ENCODE measurements around the gene MAD1L1. TPM values are rescaled to one million over a fixed set of nuclear protein-coding genes. Genes with fewer than 3 reads are reported as not detected.

Gene MAD1L1
- total RNA-seq, 1 experiment from 2014 or later: 43.8 TPM

DNA sequence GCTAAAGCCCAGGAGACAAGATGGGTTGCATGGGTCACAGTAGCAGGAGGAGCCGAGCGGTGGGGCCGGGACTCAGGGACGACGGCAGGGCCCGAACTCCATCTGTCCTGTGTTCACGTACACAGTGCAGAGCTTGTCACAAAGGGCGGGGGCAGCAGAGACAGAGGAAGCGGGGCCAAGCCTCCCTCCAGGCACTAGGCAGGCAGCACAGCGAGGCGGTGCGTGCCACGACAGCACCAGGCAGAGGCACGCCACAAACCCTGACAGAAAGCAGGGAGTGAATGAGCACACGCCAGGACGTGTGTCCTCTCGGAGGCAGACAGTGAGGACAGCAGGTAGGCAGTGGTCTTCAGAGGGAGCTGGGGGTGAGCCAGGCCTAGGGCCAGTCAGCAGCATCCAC, 177.8 kb downstream of the MAD1L1 start:
- Mint-ChIP-seq H3K9me3 (peaks cover 5% of the 10 kb centered on the region), H3K27me3 (ENCODE audit: low read depth) (no peaks in the 10 kb centered on the region), H3K27ac (peak overlapping the region; percentile 23; the same call in 1 of the 2 replicates), H3K36me3 (peaks cover 5% of the 10 kb centered on the region), H3K4me1 (peaks cover 5% of the 10 kb centered on the region), H3K4me3 (no peak overlapping the region)
- TF ChIP-seq EMX1 (CRISPR knock-in tag; IDR thresholded peaks at IDR 0.05) (no peak), CREB1 (CRISPR knock-in tag; IDR thresholded peaks at IDR 0.05) (no peak), JUN (CRISPR knock-in tag; IDR thresholded peaks at IDR 0.05) (no peak), GRHL2 (CRISPR knock-in tag; IDR thresholded peaks at IDR 0.05; ENCODE audit: insufficient replicate concordance, severe bottlenecking) (no peak), ZNF396 (CRISPR knock-in tag; IDR thresholded peaks at IDR 0.05; ENCODE audit: borderline replicate concordance) (no peak), ZNF121 (CRISPR knock-in tag; IDR thresholded peaks at IDR 0.05) (no peak), ATF1 (CRISPR knock-in tag; IDR thresholded peaks at IDR 0.05) (no peak), RELA (CRISPR knock-in tag; IDR thresholded peaks at IDR 0.05; ENCODE audit: borderline replicate concordance) (no peak), NFATC4 (CRISPR knock-in tag; IDR thresholded peaks at IDR 0.05) (no peak)
- TF ChIP-seq, protein P1, sequence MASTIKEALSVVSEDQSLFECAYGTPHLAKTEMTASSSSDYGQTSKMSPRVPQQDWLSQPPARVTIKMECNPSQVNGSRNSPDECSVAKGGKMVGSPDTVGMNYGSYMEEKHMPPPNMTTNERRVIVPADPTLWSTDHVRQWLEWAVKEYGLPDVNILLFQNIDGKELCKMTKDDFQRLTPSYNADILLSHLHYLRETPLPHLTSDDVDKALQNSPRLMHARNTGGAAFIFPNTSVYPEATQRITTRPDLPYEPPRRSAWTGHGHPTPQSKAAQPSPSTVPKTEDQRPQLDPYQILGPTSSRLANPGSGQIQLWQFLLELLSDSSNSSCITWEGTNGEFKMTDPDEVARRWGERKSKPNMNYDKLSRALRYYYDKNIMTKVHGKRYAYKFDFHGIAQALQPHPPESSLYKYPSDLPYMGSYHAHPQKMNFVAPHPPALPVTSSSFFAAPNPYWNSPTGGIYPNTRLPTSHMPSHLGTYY (CRISPR knock-in tag; IDR thresholded peaks at IDR 0.05): no peak
- TF ChIP-seq, protein P2, sequence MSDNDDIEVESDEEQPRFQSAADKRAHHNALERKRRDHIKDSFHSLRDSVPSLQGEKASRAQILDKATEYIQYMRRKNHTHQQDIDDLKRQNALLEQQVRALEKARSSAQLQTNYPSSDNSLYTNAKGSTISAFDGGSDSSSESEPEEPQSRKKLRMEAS (CRISPR knock-in tag; IDR thresholded peaks at IDR 0.05): no peak
- TF ChIP-seq, protein P3, sequence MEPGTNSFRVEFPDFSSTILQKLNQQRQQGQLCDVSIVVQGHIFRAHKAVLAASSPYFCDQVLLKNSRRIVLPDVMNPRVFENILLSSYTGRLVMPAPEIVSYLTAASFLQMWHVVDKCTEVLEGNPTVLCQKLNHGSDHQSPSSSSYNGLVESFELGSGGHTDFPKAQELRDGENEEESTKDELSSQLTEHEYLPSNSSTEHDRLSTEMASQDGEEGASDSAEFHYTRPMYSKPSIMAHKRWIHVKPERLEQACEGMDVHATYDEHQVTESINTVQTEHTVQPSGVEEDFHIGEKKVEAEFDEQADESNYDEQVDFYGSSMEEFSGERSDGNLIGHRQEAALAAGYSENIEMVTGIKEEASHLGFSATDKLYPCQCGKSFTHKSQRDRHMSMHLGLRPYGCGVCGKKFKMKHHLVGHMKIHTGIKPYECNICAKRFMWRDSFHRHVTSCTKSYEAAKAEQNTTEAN (CRISPR knock-in tag; IDR thresholded peaks at IDR 0.05): no peak
- TF ChIP-seq, protein P4, sequence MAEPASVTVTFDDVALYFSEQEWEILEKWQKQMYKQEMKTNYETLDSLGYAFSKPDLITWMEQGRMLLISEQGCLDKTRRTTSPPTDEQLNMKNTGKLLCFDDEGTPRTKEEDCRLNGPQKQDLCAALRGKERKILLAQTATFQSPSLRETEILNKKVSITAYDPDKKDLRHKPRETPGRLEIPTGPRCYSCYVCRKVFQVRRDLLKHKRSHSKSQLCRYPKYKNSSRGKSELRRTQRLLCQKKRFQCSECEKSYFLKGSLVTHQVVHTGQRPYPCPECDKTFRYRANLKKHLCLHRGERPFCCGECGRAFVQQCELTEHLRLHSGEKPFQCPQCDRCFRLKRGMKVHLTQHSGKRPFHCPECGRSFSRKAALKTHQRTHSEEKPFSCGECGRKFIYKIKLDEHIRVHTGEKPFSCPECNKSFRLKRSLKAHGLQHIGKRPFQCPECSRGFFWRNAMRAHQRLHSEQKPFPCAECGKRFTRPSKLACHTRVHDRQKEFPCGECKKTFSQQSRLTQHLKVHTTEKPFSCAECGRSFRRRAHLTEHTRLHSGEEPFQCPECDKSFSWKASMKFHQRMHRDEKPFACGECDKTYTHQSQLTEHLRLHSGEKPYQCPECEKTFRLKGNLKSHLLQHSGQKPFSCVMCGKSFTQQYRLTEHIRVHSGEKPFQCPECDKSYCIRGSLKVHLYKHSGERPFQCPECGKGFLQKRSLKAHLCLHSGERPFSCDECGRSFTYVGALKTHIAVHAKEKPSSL (CRISPR knock-in tag; conservative IDR thresholded peaks at IDR 0.05): no peak
- TF ChIP-seq, protein P5, sequence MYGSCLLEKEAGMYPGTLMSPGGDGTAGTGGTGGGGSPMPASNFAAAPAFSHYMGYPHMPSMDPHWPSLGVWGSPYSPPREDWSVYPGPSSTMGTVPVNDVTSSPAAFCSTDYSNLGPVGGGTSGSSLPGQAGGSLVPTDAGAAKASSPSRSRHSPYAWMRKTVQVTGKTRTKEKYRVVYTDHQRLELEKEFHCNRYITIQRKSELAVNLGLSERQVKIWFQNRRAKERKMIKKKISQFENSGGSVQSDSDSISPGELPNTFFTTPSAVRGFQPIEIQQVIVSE (CRISPR knock-in tag; IDR thresholded peaks at IDR 0.05; ENCODE audit: borderline replicate concordance): no peak
- TF ChIP-seq, protein P6, sequence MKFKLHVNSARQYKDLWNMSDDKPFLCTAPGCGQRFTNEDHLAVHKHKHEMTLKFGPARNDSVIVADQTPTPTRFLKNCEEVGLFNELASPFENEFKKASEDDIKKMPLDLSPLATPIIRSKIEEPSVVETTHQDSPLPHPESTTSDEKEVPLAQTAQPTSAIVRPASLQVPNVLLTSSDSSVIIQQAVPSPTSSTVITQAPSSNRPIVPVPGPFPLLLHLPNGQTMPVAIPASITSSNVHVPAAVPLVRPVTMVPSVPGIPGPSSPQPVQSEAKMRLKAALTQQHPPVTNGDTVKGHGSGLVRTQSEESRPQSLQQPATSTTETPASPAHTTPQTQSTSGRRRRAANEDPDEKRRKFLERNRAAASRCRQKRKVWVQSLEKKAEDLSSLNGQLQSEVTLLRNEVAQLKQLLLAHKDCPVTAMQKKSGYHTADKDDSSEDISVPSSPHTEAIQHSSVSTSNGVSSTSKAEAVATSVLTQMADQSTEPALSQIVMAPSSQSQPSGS (CRISPR knock-in tag; IDR thresholded peaks at IDR 0.05; ENCODE audit: borderline replicate concordance, low read depth): no peak
- ChIA-PET CTCF (no interaction called here), POLR2A (no interaction called here)
- DNase-seq (ENCODE audit: low spot score) (no peak), ATAC-seq (no peak)

DNA sequence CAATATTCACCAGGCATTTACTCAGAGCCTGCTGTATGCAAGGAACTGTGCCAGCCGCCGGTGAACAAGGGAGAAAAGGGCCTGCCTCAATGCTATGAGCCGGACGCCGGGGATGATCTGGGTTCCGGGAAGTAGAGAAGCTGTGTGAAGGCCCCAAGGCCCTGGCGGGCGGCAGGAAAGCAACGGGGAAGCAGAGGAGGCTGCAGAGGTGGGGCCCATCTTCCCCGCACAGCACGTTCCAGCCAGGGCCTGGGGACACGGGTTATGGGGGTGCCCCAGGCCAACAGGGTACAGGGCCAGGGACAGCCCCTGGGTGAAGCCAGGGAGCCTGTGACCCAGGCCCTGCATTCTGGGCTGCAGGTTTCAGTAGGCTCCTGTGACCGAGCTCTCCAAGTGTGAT, 179.3 kb downstream of the MAD1L1 start:
- Mint-ChIP-seq H3K9me3 (no peaks in the 10 kb centered on the region), H3K4me1 (peaks cover 5% of the 10 kb centered on the region), H3K27ac (0 out of 2 replicates have a peak overlapping the region, but pooled peaks have one; percentile 41), H3K4me3 (no peak overlapping the region), H3K36me3 (no peaks in the 10 kb centered on the region), H3K27me3 (ENCODE audit: low read depth) (no peaks in the 10 kb centered on the region)
- ChIA-PET POLR2A (no interaction called here), CTCF (no interaction called here)
- ATAC-seq: no peak
- no peak for DNase-seq (ENCODE audit: low spot score)
- TF ChIP-seq CREB1 (CRISPR knock-in tag; IDR thresholded peaks at IDR 0.05): no peak
- TF ChIP-seq, protein P7, sequence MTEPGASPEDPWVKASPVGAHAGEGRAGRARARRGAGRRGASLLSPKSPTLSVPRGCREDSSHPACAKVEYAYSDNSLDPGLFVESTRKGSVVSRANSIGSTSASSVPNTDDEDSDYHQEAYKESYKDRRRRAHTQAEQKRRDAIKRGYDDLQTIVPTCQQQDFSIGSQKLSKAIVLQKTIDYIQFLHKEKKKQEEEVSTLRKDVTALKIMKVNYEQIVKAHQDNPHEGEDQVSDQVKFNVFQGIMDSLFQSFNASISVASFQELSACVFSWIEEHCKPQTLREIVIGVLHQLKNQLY (CRISPR knock-in tag; IDR thresholded peaks at IDR 0.05): no peak
- TF ChIP-seq PRRX2 (CRISPR knock-in tag; IDR thresholded peaks at IDR 0.05): no peak
- no peak for TF ChIP-seq TEAD1 (CRISPR knock-in tag; IDR thresholded peaks at IDR 0.05)
- TF ChIP-seq, protein P8, sequence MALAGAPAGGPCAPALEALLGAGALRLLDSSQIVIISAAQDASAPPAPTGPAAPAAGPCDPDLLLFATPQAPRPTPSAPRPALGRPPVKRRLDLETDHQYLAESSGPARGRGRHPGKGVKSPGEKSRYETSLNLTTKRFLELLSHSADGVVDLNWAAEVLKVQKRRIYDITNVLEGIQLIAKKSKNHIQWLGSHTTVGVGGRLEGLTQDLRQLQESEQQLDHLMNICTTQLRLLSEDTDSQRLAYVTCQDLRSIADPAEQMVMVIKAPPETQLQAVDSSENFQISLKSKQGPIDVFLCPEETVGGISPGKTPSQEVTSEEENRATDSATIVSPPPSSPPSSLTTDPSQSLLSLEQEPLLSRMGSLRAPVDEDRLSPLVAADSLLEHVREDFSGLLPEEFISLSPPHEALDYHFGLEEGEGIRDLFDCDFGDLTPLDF (CRISPR knock-in tag; IDR thresholded peaks at IDR 0.05): no peak
- TF ChIP-seq, protein P9, sequence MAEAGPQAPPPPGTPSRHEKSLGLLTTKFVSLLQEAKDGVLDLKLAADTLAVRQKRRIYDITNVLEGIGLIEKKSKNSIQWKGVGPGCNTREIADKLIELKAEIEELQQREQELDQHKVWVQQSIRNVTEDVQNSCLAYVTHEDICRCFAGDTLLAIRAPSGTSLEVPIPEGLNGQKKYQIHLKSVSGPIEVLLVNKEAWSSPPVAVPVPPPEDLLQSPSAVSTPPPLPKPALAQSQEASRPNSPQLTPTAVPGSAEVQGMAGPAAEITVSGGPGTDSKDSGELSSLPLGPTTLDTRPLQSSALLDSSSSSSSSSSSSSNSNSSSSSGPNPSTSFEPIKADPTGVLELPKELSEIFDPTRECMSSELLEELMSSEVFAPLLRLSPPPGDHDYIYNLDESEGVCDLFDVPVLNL (CRISPR knock-in tag; IDR thresholded peaks at IDR 0.05; ENCODE audit: borderline replicate concordance, low read depth): no peak
- no peak for TF ChIP-seq TCF7 (CRISPR knock-in tag; IDR thresholded peaks at IDR 0.05; ENCODE audit: low read depth)
- TF ChIP-seq ZNF121 (CRISPR knock-in tag; IDR thresholded peaks at IDR 0.05): no peak
- no peak for TF ChIP-seq ZBTB21 (CRISPR knock-in tag; IDR thresholded peaks at IDR 0.05; ENCODE audit: borderline replicate concordance)
- TF ChIP-seq, protein P10, sequence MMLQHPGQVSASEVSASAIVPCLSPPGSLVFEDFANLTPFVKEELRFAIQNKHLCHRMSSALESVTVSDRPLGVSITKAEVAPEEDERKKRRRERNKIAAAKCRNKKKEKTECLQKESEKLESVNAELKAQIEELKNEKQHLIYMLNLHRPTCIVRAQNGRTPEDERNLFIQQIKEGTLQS (CRISPR knock-in tag; conservative IDR thresholded peaks at IDR 0.05): no peak
